ENCODE measurements around the gene FBXO47. TPM values are rescaled to one million over a fixed set of nuclear protein-coding genes. Genes with fewer than 3 reads are reported as not detected.

The FBXO47 gene
- total and polyA plus RNA-seq, 2 donors (not counting 3 experiments of a cell fraction or from before 2014, with no cell fraction given), result not detected

DNA sequence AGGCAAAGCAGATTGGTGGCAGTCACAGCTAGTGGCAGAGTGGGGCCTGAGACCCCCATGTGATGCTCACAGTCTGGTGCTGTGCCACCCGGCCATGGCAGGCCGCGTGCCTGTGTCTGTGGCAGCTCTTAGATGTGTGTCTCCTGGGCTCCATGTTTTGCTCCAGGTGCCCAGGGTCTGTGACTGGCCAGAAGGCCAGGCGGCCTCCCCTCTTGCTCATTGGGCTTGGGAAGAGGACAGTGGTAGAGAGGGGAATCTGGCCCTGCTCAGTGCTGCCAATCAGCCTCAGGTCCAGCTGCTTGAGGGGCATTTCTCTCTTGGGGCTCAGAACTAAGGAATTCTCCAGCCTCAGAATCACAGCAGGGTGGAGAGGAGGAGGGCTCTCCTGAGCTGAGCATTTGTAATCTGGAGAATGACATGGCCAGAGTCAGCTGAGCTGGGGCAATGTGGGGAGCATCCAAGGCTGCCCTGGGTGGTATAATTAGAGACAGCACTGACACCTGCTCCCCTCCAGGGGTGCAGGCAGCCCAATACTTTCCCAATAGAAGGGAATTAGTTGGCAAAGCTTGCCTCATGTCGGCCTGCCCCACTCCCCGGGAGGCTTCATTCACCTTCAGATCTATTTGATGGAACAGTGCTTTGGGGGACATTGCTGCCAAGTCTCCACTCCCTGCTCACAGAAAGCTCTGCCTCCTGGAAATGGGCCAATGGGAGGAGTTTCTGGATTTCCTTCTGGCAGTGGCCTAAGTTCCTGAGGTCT is 44.5 kb downstream of the FBXO47 start:
- POLR2A ChIA-PET, result interaction anchor here (0.6 to 1.4 kb wide), 3 partner anchors 23 to 231 kb away, joined by 3 read pairs; no protein-coding TSS in a partner anchor
- DNase-seq (ENCODE audit: low read depth, low spot score), result peak; percentile 67

More for the DNA sequence above, 44.5 kb downstream of the FBXO47 start:
- Histone ChIP-seq H3K79me2 (ENCODE audit: control insufficient read depth, insufficient read depth, low read length) (no peaks in the 10 kb centered on the region), H3K9me3 (replicated peaks; ENCODE audit: control insufficient read depth, insufficient read depth, low read length) (no peaks in the 10 kb centered on the region), H3K27ac (ENCODE audit: insufficient read depth, low read depth, low read length) (no peak overlapping the region), H3K27me3 (ENCODE audit: control insufficient read depth in 2 of 2, insufficient read depth in 2 of 2, low read length in 2 of 2) (no peaks in the 10 kb centered on the region), H3K36me3 (ENCODE audit: control insufficient read depth in 2 of 2, extremely low read depth in 1 of 2, insufficient read depth in 2 of 2, low read length in 2 of 2) (peaks cover 6 to 30% of the 10 kb centered on the region in 2 experiments), H3K4me1 (ENCODE audit: control insufficient read depth, extremely low read depth, insufficient read depth, low read length) (no peaks in the 10 kb centered on the region), H3K4me2 (ENCODE audit: insufficient read depth, low read length) (no peak overlapping the region), H2AFZ (ENCODE audit: low read depth, low read length) (no peak overlapping the region), H3K9me1 (replicated peaks; ENCODE audit: control insufficient read depth, extremely low read depth, insufficient read depth, low read length) (no peaks in the 10 kb centered on the region), H3K4me3 (replicated peaks in 1 of 3; ENCODE audit: insufficient read depth in 1 of 3, low read depth in 1 of 3, low read length in 3 of 3) (no peak overlapping the region), H3K9ac (replicated peaks; ENCODE audit: extremely low read depth, insufficient read depth, low read length) (no peak overlapping the region), H4K20me1 (replicated peaks; ENCODE audit: control insufficient read depth, extremely low read depth, insufficient read depth, low read length) (no peaks in the 10 kb centered on the region)
- FAIRE-seq, result no peak
- intact Hi-C loops (cut with micrococcal nuclease), result loop anchor here (2.0 kb wide), 1 partner anchor 230 kb away; no protein-coding TSS in a partner anchor
- no TSS peak for BruUV-seq (replicated peaks)
- TF ChIP-seq, protein P1, sequence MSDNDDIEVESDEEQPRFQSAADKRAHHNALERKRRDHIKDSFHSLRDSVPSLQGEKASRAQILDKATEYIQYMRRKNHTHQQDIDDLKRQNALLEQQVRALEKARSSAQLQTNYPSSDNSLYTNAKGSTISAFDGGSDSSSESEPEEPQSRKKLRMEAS (IDR thresholded peaks at IDR 0.05; ENCODE audit: insufficient read depth, insufficient read length), result no peak
- TF ChIP-seq POLR2AphosphoS5 (IDR thresholded peaks at IDR 0.05; ENCODE audit: insufficient read depth, low read depth, low read length), result peak; percentile 46
- no peak for TF ChIP-seq JUN (IDR thresholded peaks at IDR 0.05; ENCODE audit: borderline replicate concordance, insufficient read depth, insufficient read length, low read depth)
- TF ChIP-seq FOS (IDR thresholded peaks at IDR 0.05; ENCODE audit: borderline replicate concordance, insufficient read depth, low read length), result no peak
- no peak for TF ChIP-seq EZH2 (IDR thresholded peaks at IDR 0.05; ENCODE audit: borderline replicate concordance, low read depth, low read length, severe bottlenecking)
- no peak for TF ChIP-seq MYC (IDR thresholded peaks at IDR 0.05; ENCODE audit: low read depth, low read length)
- peak; percentile 16 for TF ChIP-seq POLR2A (IDR thresholded peaks at IDR 0.05; ENCODE audit: low read depth, low read length)
- TF ChIP-seq, protein P2, sequence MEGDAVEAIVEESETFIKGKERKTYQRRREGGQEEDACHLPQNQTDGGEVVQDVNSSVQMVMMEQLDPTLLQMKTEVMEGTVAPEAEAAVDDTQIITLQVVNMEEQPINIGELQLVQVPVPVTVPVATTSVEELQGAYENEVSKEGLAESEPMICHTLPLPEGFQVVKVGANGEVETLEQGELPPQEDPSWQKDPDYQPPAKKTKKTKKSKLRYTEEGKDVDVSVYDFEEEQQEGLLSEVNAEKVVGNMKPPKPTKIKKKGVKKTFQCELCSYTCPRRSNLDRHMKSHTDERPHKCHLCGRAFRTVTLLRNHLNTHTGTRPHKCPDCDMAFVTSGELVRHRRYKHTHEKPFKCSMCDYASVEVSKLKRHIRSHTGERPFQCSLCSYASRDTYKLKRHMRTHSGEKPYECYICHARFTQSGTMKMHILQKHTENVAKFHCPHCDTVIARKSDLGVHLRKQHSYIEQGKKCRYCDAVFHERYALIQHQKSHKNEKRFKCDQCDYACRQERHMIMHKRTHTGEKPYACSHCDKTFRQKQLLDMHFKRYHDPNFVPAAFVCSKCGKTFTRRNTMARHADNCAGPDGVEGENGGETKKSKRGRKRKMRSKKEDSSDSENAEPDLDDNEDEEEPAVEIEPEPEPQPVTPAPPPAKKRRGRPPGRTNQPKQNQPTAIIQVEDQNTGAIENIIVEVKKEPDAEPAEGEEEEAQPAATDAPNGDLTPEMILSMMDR (IDR thresholded peaks at IDR 0.05; ENCODE audit: extremely low read depth in 1 of 2, insufficient read depth in 1 of 2, low read depth in 1 of 2, low read length in 2 of 2), result peak in 1 of 2 donors; percentile 9
- no peak for TF ChIP-seq GATA2 (IDR thresholded peaks at IDR 0.05; ENCODE audit: insufficient read depth, insufficient read length, low read depth, low read length)
- dilution Hi-C loops (cut with MboI; ENCODE audit: extremely low pct_ligation_motif_present, low sequenced_read_pairs), result no loop called here
- CTCF ChIA-PET, result interaction anchor here (0.7 to 5.4 kb wide), 18 partner anchors 14 to 322 kb away, joined by 3 to 41 read pairs (median 5); partner anchors contain the start of genes FBXO47, LASP1 and RPL23

Measured in endothelial cell of umbilical vein (primary cell).